GM20431 (cell line): ENCODE data around the gene SERPINB5.

Experiments
- in situ Hi-C: fragments of 300-500 bp; cut with MseI, MboI; formaldehyde crosslinking; loops from one replicate; pipeline ENCODE4 v1.15.0; 2020; ENCODE audit warnings: low sequenced_read_pairs; ENCODE audit not compliant: unreplicated experiment

Gene SERPINB5

DNA sequence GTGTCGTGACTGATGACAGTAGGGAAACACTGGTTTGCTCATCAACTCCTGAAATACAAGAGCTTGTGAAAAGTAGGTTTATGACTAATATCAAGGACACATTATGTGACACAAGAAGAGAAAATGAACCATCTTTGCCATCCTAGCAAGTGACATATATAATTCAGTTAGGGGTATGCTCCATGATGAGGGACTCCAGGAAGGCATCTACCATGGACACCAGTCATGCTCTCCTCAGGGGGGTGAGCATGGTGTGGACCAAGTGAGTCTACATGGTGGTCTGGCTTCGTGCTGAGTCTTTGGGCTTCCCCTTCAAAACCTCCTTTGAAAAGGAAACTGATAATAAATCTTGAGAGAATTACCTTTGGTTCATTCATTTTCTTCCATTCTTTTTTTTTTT is 11.7 kb upstream of the SERPINB5 start:
- in situ Hi-C loops, result no loop called here

DNA sequence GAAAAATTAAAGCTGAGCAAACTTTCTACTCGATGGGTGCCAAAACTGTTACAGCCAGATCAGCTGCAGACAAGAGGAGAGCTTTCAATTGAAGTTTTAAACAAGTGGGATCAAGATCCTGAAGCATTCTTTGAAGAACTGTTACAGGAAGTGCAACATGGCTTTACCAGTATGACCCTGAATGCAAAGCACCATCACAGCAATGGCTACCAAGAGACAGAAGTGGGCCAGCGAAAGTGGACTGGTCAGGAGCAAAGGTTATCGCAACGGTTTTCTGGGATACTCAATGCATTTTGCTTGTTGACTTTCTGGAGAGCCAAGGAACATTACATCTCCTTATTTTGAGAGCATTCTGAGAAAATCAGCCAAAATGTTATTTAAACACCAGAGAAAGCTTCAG is 9.1 kb upstream of the SERPINB5 start:
- in situ Hi-C loops, result no loop called here

DNA sequence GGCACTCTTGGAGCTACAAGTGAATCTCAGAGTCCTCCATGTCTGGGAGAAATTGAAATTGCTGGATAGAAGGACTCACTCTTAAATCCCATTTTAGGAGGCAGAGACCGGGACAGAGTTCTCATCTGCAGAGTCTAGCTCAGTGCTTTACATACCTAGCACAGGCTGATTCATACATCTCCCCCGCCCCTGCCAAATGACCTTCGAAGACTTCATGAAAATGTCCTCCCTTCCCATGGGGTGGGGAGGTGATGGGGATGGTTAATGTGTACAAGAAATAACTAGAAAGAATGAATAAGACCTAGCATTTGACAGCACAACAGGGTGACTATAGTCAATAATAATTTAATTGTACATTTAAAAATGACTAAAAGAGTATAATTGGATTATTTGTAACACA is 8.2 kb upstream of the SERPINB5 start:
- in situ Hi-C loops, result no loop called here

DNA sequence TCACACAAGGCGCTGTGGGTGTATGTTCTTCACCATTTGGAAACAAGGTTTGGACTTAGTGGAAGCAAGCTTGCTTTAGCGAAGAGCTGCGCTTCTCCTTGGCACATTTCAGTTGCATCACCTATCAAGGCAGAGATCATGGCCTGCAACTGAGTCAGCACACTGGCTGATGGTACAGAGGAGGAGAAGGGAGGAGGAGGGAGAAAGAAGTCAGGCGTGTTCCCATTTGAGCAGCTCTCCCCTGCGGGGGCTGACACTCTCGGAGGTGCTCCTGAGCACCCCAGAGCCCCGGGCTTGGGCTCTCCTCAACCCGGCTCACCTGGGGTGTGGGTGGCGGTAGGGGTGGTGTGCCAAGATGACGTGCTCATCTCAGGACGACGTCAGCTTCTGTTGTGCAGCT is 6.0 kb upstream of the SERPINB5 start:
- in situ Hi-C loops, result no loop called here

DNA sequence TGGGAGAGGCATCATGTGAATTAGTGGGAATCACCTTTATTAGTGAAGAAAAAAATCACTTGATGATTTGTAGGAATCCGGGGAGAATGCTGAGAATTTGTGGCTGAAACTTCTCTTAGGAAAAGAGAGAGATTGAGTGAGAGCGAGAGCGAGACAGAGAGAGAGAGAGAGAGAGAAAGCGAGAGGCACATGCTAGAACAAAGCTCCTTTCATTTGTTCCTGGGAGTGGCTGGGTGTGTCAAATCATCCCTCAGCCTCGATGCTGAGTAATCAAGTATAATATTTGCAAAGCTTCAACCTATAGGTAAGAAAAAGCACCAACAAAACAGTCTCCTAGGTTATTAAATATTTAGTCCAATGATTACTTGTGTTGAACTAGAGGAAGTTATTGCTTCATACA is 4.4 kb upstream of the SERPINB5 start:
- in situ Hi-C loops, result no loop called here

DNA sequence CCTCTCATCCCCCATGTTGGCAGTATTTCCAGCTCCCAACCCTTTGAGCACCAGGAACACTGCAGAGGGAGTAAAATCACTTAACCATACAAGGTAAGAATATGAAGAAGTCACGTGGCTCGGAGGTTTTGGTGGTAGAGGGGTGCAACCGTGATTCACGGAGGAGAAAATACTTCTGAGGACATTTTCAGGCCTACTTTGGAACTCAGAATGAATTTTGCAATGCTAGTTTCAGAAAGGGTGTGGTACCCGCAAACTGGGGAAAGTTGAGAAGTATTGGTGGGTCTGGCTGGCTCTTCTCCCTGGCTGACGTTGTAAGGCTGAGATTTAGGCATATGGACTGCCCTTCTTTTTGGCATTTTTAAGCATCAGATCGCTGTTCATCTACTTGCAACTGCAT is 442 bp downstream of the SERPINB5 start:
- in situ Hi-C loops, result loop anchor here (25.0 kb wide), 1 partner anchor 110 kb away; the partner anchor contains the start of gene SERPINB13

DNA sequence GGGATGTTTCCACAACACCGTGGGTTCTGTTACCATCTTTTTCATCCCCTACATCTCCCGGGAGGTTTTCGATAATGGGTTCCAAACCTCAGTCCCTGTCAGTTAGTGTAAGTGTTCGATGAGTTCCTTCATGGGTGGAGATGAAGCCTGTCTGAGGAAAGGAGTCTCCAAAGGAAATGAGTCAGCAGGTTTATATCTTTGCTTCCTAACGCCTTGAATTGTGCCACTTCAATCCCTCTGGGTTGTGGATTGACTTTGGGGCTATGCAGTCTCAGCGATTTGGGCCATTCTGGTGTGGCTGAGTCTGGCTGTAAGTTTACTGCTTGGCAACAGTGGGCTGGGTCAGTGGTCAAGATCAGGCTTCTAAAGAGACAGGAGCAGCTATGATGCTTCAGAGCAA is 1.2 kb downstream of the SERPINB5 start:
- in situ Hi-C loops, result loop anchor here (25.0 kb wide), 1 partner anchor 109 kb away; the partner anchor contains the start of gene SERPINB13

DNA sequence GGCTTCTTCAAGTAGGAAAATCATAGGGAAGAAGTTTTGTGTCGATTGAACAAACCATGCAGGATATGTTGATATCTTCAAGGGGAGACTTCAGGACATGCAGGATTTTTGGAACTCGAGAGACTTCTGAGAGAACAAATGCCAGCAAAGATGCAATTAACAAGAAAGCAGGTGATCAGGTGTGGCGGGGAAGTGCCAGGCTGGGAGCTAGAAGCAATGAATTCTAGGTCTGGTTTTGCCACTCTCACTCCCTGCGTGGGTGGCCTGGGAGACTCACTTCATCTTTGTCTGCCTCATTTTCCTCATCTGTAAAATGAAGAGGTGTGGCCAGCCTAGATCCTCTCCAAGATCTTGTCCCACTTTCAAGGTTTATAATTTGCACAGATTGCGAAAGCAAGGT is 3.1 kb downstream of the SERPINB5 start:
- in situ Hi-C loops, result loop anchor here (25.0 kb wide), 1 partner anchor 107 kb away; the partner anchor contains the start of gene SERPINB13

DNA sequence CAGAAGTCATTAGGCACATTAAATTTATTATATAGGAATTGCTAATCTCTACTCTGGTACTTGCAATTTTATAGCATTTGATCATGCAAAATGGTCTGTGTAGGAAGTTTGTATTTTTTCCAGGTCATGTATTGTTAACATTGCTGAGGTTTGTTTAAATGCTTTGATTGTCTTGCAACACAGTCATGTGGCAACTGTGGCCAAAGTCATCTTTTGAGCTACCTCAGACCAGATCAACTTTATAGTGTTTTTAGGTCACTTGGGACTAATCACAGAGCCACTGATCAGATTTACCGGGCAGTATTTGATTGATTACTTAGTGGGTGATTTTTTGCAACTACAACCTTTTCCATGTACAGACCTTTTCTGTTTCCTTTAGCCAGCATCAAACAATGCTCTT is 3.7 kb downstream of the SERPINB5 start:
- in situ Hi-C loops, result loop anchor here (25.0 kb wide), 1 partner anchor 107 kb away; the partner anchor contains the start of gene SERPINB13

DNA sequence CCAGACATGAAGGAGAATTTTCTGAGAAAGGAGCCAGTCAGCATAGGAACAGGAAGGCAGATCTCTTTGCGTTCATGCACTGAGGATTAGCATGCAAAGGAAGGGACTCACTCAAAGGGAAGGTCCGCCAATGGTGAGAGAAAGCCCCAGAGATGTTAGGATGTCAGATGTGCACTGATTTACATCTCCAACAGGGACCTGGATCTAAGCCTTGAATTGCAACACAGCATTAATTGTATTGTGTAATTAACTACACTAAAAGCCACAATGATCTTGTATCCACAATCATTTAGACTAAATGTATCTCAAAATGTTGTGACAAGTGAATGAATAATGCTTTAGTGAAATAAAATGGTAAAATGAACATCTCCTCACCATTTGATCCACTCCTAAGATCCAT is 4.2 kb downstream of the SERPINB5 start:
- in situ Hi-C loops, result loop anchor here (25.0 kb wide), 1 partner anchor 106 kb away; the partner anchor contains the start of gene SERPINB13

DNA sequence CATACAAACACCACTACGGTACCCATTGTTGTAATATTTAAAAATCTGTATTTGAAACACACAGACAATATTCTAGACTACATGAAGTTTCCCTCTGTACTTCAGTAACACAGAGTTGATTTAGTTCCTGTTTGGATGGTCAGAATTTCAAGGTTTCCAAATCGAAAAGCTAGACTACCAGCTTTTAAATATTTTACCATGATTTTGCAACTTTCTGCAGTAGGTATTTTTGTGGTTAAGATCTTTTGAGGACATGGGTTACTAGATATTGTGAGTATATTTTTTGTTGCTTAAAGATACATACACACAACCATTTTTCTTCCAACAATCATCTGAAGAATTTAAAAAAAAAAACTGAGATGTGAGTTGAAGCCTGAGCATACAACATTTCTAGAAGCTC is 10.9 kb downstream of the SERPINB5 start:
- in situ Hi-C loops, result loop anchor here (25.0 kb wide), 1 partner anchor 100 kb away; the partner anchor contains the start of gene SERPINB13

DNA sequence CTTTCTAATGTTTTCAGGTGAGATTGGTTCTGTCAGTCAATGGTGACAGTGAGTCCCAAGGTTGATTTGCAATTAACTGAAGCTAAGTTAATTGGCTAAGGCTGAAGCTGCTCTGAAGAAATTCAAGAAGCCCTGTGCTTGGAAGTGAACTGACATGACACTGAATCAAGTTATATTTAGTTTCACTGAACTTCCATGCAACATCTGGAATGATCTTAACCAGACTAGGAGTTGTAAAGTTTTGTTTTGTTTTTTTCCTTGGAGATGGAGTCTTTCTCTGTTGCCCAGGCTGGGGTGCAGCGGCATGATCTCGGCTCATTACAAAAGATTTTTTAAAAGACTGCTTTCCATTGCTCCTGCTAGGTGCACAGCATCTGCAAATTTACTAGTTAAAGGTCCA is 11.4 kb downstream of the SERPINB5 start:
- in situ Hi-C loops, result loop anchor here (25.0 kb wide), 1 partner anchor 99 kb away; the partner anchor contains the start of gene SERPINB13

DNA sequence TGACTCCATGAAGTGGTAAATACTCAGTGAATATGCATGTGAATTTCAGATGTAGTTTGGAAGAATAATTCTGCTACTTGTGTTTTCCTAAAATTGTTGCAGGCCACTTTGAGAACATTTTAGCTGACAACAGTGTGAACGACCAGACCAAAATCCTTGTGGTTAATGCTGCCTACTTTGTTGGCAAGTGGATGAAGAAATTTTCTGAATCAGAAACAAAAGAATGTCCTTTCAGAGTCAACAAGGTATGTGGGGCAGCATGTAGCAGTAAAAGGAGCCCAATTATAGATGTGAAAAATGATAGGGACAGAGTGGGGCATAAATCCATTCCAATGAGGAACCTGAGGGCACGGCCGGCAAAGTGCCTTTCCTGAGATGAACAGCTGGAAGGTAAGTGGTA is 16.1 kb downstream of the SERPINB5 start:
- in situ Hi-C loops, result loop anchor here (25.0 kb wide), 1 partner anchor 94 kb away; the partner anchor contains the start of gene SERPINB13

DNA sequence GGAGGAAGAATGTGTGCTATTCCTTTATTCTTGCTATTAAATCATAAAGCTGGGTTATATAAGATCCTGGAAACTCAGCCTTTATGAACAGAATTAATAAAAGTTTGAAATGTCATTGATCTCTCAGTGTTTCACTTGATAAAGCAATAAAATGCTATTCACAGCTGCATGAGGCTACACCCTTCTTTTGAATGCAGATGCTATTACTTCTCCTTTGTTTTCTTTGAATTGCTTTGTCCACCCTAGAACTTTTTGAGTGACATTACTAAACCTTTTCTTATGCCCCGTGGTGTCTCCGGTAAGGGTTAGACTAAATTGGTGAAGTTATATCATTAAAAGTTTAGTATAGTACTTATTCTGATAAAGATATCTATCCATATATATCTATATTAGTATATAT is 18.9 kb downstream of the SERPINB5 start:
- in situ Hi-C loops, result loop anchor here (25.0 kb wide), 1 partner anchor 92 kb away; the partner anchor contains the start of gene SERPINB13

DNA sequence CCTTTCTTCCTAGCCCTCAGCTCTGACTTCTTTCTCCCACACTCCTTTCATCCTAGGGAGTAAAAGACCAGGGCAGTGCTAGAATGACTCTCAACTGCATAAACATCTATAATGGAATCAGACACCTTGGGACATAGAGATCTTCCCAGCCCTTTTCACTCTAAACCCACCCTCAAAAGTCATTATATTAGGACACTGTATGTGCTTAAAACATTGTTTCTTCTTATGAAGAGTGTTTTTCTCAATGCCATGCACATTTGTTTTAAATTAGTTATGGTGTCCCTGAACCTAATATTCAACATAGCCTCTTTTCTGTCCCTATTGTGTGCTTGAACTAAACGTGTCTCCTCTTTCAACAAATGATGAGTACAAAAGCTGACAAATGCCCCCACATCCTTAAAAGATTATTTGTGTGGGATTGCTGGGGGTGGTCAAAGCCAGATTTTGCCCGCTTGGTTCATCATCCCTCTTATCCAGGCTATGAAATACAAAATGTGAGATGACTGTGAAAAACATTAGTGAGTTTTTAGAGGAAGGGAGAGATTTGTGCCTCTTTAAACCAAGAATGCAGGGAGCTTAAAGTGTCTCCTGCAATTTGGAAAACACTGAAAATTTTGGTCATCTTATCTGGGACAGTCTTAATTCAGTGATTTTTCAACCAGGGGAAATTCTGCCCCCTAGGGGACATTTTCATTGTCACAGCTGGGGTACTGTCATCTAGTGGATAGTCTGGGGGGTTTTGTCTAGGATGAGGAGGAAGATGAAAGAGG is 29.0 kb downstream of the SERPINB5 start:
- in situ Hi-C loops, result loop anchor here (25.0 kb wide), 1 partner anchor 332 kb away; no protein-coding TSS in a partner anchor

DNA sequence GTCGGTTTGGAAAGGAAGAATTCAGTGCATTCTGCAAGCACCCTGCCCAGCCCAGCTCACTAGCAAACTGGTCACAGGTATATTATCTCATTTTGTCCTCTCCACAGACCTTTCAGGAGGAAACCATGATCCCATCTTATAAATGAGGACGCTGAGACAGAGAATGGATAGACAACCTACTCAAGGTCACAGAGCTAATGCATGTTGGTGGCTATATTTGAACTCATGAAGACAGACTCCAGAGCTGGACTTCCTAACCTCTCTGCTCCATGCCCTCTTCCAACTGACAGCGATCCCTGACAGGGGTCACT is 29.5 kb downstream of the SERPINB5 start:
- in situ Hi-C loops, result loop anchor here (25.0 kb wide), 1 partner anchor 331 kb away; no protein-coding TSS in a partner anchor

DNA sequence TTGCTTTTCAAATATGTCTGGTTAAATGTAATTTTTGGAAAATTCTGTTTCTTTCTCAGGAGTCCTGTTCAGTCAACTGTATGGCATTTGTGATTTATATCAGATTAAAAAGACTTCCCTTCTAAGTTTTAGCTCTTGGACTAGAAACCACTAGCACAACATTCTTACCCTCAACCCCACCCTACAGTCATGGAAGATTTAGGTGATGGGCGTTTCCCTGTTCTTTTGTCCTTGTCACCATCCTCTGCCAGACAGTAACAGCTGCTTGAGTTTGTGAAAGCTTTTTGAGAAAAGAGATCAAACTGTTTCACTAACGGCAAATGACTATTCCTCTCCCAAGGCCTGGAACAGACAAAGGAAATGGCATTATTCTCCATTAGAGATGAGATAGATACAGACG is 31.8 kb downstream of the SERPINB5 start:
- in situ Hi-C loops, result loop anchor here (25.0 kb wide), 1 partner anchor 329 kb away; no protein-coding TSS in a partner anchor

DNA sequence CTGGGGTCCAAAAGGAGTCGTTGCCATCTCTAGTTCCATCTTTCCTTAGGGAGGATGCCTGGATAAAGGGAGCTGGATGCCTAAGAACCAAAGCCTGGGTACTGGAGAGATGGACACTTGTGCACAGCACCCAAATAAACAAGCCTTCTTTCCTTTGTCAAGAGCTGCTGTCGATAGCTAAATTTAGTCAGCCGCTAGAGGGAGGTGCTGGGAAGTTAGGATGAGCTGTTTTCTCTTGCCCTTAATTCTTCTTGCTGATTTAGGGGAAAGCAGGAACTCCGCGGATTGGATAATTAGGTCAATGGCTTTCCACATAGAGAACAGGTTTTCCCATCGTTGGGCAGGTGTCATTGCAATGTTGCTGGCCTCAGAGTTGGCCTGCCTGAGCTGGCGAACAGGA is 34.5 kb downstream of the SERPINB5 start:
- in situ Hi-C loops, result loop anchor here (25.0 kb wide), 1 partner anchor 326 kb away; no protein-coding TSS in a partner anchor

DNA sequence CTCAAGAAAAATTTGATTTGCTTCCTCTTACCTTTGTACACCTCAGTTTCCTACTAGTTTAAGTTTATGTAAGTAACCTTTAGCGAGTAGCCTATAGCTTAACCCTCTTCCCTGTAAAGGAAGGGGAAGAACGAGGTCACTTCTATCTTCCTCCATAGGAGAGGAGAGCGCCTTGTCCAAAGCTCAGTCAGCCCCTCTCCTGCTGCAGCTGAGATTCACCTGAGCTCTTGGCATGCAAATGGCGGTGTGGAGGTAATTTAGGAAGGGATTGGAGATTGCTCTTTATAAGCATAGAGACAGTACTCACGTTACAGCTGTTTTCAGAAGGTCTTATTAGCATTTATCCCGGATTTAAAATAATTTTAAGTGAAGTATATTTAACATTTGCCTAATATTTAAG is 37.6 kb downstream of the SERPINB5 start:
- in situ Hi-C loops, result loop anchor here (25.0 kb wide), 1 partner anchor 323 kb away; no protein-coding TSS in a partner anchor

DNA sequence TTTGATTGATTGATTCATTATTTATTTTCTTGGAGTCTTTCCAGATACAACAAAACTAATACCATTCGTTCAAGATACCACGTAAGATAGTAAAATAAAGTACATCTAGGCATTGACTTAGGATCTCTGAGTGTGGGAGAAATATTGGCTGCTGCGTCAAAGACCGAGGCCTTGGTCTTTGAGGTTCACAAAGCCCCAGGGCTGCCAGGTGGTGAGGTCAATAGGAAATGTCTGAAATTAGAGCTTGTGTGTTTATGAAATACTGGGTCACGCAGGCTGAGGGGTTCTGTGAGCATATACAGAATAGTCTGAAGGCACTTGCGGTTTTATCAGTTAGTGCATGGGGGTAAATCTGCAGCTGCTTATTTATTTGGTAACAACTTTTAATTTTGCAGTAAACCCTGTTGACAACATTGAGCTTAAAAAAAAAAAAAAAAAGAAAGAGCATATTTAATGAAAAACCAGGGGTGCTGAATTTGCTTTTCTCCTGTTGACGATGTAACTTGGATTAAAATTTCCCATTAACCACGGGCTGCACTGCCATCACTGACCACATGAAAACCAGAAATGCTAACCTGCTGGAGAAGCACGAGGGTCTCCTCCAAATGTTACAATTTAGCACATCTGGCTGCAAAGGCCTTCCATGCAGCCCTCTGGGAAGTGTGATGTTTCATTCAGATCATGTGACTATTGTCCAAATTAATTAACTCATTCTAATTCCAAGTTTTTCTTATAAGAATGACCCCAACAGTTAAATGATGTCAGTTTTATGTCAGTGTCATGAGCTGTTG is 38.3 kb downstream of the SERPINB5 start:
- in situ Hi-C loops, result loop anchor here (25.0 kb wide), 1 partner anchor 322 kb away; no protein-coding TSS in a partner anchor
